H9 (cell line): ENCODE measurements around the gene STKLD1. TPM values are rescaled to one million over a fixed set of nuclear protein-coding genes. Genes with fewer than 3 reads are reported as not detected.

Experiments
- DNase-seq: peaks from one replicate; pipeline ENCODE4 v3.0.0-alpha.2; 2017
- H2AFZ ChIP-seq: one replicate; pipeline ENCODE4 v1.6.1; 2013; ENCODE audit warnings: mild to moderate bottlenecking, low read length, control low read depth, moderate library complexity
- H2AK5ac ChIP-seq: 2 replicates; pipeline ENCODE4 v1.6.1; 2013; ENCODE audit warnings: low read length, control low read depth, mixed read lengths; ENCODE audit not compliant: insufficient read length
- H2BK120ac ChIP-seq: one replicate; pipeline ENCODE4 v1.6.1; 2013; ENCODE audit warnings: low read depth, mild to moderate bottlenecking, low read length, control low read depth, inconsistent platforms; ENCODE audit not compliant: poor library complexity, severe bottlenecking
- H2BK12ac ChIP-seq: 2 replicates; pipeline ENCODE4 v1.6.1; 2013; ENCODE audit warnings: low read length, control low read depth, mixed read lengths, low read depth; ENCODE audit not compliant: insufficient read length
- H2BK15ac ChIP-seq: 2 replicates; pipeline ENCODE4 v1.6.1; 2013; ENCODE audit warnings: low read depth, low read length, control low read depth
- H2BK20ac ChIP-seq: one replicate; pipeline ENCODE4 v1.6.1; 2013; ENCODE audit warnings: low read depth, mild to moderate bottlenecking, low read length, control low read depth, inconsistent platforms; ENCODE audit not compliant: poor library complexity, severe bottlenecking
- H2BK5ac ChIP-seq: 2 replicates; pipeline ENCODE4 v1.6.1; 2013; ENCODE audit warnings: low read length, control low read depth, mixed read lengths; ENCODE audit not compliant: insufficient read length
- H3K14ac ChIP-seq: 2 replicates; pipeline ENCODE4 v1.6.1; 2013; ENCODE audit warnings: low read length, control low read depth; ENCODE audit not compliant: insufficient read depth
- H3K18ac ChIP-seq: 2 replicates; pipeline ENCODE4 v1.6.1; 2013; ENCODE audit warnings: low read depth, mild to moderate bottlenecking, mixed read lengths, low read length, control low read depth; ENCODE audit not compliant: insufficient read length
- H3K23ac ChIP-seq: 2 replicates; pipeline ENCODE4 v1.6.1; 2013; ENCODE audit warnings: low read length, control low read depth, mixed read lengths, low read depth; ENCODE audit not compliant: insufficient read length
- H3K23me2 ChIP-seq: 2 replicates; pipeline ENCODE4 v1.6.1; 2013; ENCODE audit warnings: low read depth, mild to moderate bottlenecking, mixed read lengths, low read length, control low read depth; ENCODE audit not compliant: insufficient read length, poor library complexity, severe bottlenecking
- H3K27ac ChIP-seq: 2 replicates; pipeline ENCODE4 v1.5.1; 2013; ENCODE audit warnings: low read length, control low read depth, mixed read lengths, low read depth; ENCODE audit not compliant: insufficient read length
- H3K27me3 ChIP-seq: 2 replicates; pipeline ENCODE4 v1.6.1; 2013; ENCODE audit warnings: low read length, control low read depth, inconsistent platforms; ENCODE audit not compliant: insufficient read depth
- H3K4ac ChIP-seq: 2 replicates; pipeline ENCODE4 v1.6.1; 2013; ENCODE audit warnings: low read depth, mild to moderate bottlenecking, control low read depth, inconsistent platforms, low read length, moderate library complexity
- H3K4me1 ChIP-seq: 2 replicates; pipeline ENCODE4 v1.6.1; 2013; ENCODE audit warnings: low read length, control low read depth, inconsistent platforms; ENCODE audit not compliant: insufficient read depth
- H3K4me2 ChIP-seq: 2 replicates; pipeline ENCODE4 v1.6.1; 2013; ENCODE audit warnings: low read length, control low read depth, mixed read lengths; ENCODE audit not compliant: insufficient read length, insufficient read depth
- H3K56ac ChIP-seq: 2 replicates; pipeline ENCODE4 v1.6.1; 2013; ENCODE audit warnings: low read depth, mild to moderate bottlenecking, mixed read lengths, low read length, control low read depth; ENCODE audit not compliant: insufficient read length
- H3K79me1 ChIP-seq: 2 replicates; pipeline ENCODE4 v1.6.1; 2013; ENCODE audit warnings: low read depth, mild to moderate bottlenecking, moderate library complexity, low read length, control low read depth, inconsistent platforms; ENCODE audit not compliant: insufficient read depth, poor library complexity, severe bottlenecking
- H3K79me2 ChIP-seq: 2 replicates; pipeline ENCODE4 v1.6.1; 2013; ENCODE audit warnings: low read length, control low read depth, inconsistent platforms; ENCODE audit not compliant: insufficient read depth
- H3K9ac ChIP-seq: 2 replicates; pipeline ENCODE4 v1.6.1; 2013; ENCODE audit warnings: low read length, control low read depth, mixed read lengths; ENCODE audit not compliant: insufficient read length; ENCODE audit errors: extremely low read depth
- H3K9me3 ChIP-seq: one replicate; pipeline ENCODE4 v1.6.1; 2013; ENCODE audit warnings: low read depth, low read length, inconsistent platforms; ENCODE audit not compliant: control insufficient read depth
- H3T11ph ChIP-seq: one replicate; pipeline ENCODE4 v1.6.1; 2013; ENCODE audit warnings: mild to moderate bottlenecking, low read length, control low read depth, inconsistent platforms
- H4K20me1 ChIP-seq: one replicate; pipeline ENCODE4 v1.6.1; 2013; ENCODE audit not compliant: control insufficient read depth, insufficient read length, insufficient read depth
- H4K5ac ChIP-seq: 2 replicates; pipeline ENCODE4 v1.6.1; 2013; ENCODE audit warnings: low read depth, mild to moderate bottlenecking, mixed read lengths, low read length, control low read depth; ENCODE audit not compliant: insufficient read length
- H4K8ac ChIP-seq: replicated peaks from 2 replicates; pipeline ENCODE4 v1.6.1; 2013; ENCODE audit warnings: low read length, control low read depth, mixed read lengths, low read depth; ENCODE audit not compliant: insufficient read length
- H4K91ac ChIP-seq: 2 replicates; pipeline ENCODE4 v1.6.1; 2013; ENCODE audit warnings: low read depth, mild to moderate bottlenecking, moderate library complexity, mixed read lengths, low read length, control low read depth; ENCODE audit not compliant: insufficient read length
- H3K27ac Mint-ChIP-seq, 3 experiments: 2 replicates in 2 of 3; 3 replicates in 1 of 3; pipeline ENCODE4 v1.8.0; 2020 to 2021; ENCODE audit warnings: mixed read lengths in 3 of 3, mild to moderate bottlenecking in 1 of 3, moderate library complexity in 1 of 3
- H3K27me3 Mint-ChIP-seq: 2 replicates; pipeline ENCODE4 v1.8.0; 2021; ENCODE audit warnings: low read depth, mild to moderate bottlenecking, moderate library complexity, mixed read lengths
- H3K36me3 Mint-ChIP-seq, 3 experiments: 2 replicates in 2 of 3; 3 replicates in 1 of 3; pipeline ENCODE4 v1.8.0; 2020 to 2021; ENCODE audit warnings: low read depth in 3 of 3, mixed read lengths in 3 of 3; ENCODE audit not compliant: insufficient read depth in 1 of 3
- H3K4me1 Mint-ChIP-seq, 2 experiments: 2 replicates each; pipeline ENCODE4 v1.8.0; 2020; ENCODE audit warnings: mixed read lengths in 2 of 2
- H3K4me3 Mint-ChIP-seq, 2 experiments: 2 replicates in 1 of 2; 3 replicates in 1 of 2; pipeline ENCODE4 v1.8.0; 2020 to 2021; ENCODE audit warnings: mild to moderate bottlenecking in 2 of 2, mixed read lengths in 2 of 2, moderate library complexity in 1 of 2
- H3K9me3 Mint-ChIP-seq, 2 experiments: 2 replicates in 1 of 2; 3 replicates in 1 of 2; pipeline ENCODE4 v1.8.0; 2020; ENCODE audit warnings: mild to moderate bottlenecking in 2 of 2, mixed read lengths in 2 of 2, moderate library complexity in 1 of 2
- CTCF ChIP-seq: fragments of 200-600 bp; sonication (generic); conservative IDR thresholded peaks from 3 replicates; pipeline ENCODE4 v1.8.0; 2021; ENCODE audit warnings: antibody characterized with exemption, mild to moderate bottlenecking
- WGBS: extraction: QIAGEN DNeasy Blood & Tissue Kit; methylation state at CpG from one replicate; pipeline ENCODE4 v1.1.7; 2013; ENCODE audit warnings: missing lambda C conversion rate, low lambda C conversion rate, mixed read lengths; ENCODE audit not compliant: insufficient read length; ENCODE audit errors: extremely low coverage; 5-methylcytosine and 5-hydroxymethylcytosine counted together
- total RNA-seq: library from RNA; stranded (reverse); gene quantifications from 2 replicates; pipeline ENCODE4 v1.2.1, GENCODE V29; 2021

Gene STKLD1
- total RNA-seq, 1 experiment from 2014 or later, result 0.57 TPM

GRCh38 chr9:133403766-133404453 is 27.7 kb downstream of the STKLD1 start:
- H3K36me3 Mint-ChIP-seq, result peaks cover 24 to 44% (median 38%) of the 10 kb centered on the region in 3 experiments; a peak in 6 of 7 replicates
- H3K56ac ChIP-seq, result no peak overlapping the region
- no peaks in the 10 kb centered on the region for H3K9me3 Mint-ChIP-seq
- DNase-seq, result peak; percentile 81
- H3K27me3 Mint-ChIP-seq, result no peaks in the 10 kb centered on the region
- peaks cover 0 to 2% of the 10 kb centered on the region in 2 experiments; a peak in 1 of 4 replicates for H3K4me1 Mint-ChIP-seq
- H3K79me2 ChIP-seq, result no peaks in the 10 kb centered on the region
- H2AK5ac ChIP-seq, result no peak overlapping the region
- TF ChIP-seq CTCF, result peak; percentile 80
- H3K4me2 ChIP-seq, result no peak overlapping the region
- H2BK5ac ChIP-seq, result no peak overlapping the region
- H3K9me3 ChIP-seq, result no peaks in the 10 kb centered on the region
- no peak overlapping the region for H2BK120ac ChIP-seq
- peaks cover 4% of the 10 kb centered on the region for H4K20me1 ChIP-seq
- H3K27me3 ChIP-seq, result no peaks in the 10 kb centered on the region
- no peak overlapping the region for H2AFZ ChIP-seq
- H3K9ac ChIP-seq, result no peak overlapping the region
- no peak overlapping the region for H3K23ac ChIP-seq
- no peak overlapping the region for H4K8ac ChIP-seq
- H3T11ph ChIP-seq, result no peak overlapping the region
- no peak overlapping the region; the same call in 1 of the 2 replicates for H3K14ac ChIP-seq
- no peak overlapping the region for H3K4me3 Mint-ChIP-seq
- no peak overlapping the region for H4K5ac ChIP-seq
- no peak overlapping the region; a peak in 1 of 7 replicates for H3K27ac Mint-ChIP-seq
- no peak overlapping the region for H3K27ac ChIP-seq
- no peaks in the 10 kb centered on the region for H3K79me1 ChIP-seq
- H3K4ac ChIP-seq, result no peak overlapping the region
- no CpG with 5 or more reads among the region's 16 CpGs for WGBS
- H3K23me2 ChIP-seq, result no peaks in the 10 kb centered on the region
- no peaks in the 10 kb centered on the region for H3K4me1 ChIP-seq
- no peak overlapping the region for H2BK20ac ChIP-seq
- H3K18ac ChIP-seq, result no peak overlapping the region
- no peak overlapping the region for H4K91ac ChIP-seq
- no peak overlapping the region for H2BK15ac ChIP-seq
- no peak overlapping the region for H2BK12ac ChIP-seq
